Stimulated activated CD8-positive, alpha-beta memory T cell treated with anti-CD3 and anti-CD28 coated beads, Interleukin-7, amount 100 ng/mL, for 1 hour (primary cell): Measurements from ENCODE around the gene RSRC1.
"Not testable (repeated sequence)": the region's sequence is repeated elsewhere in the genome, so short reads cannot be mapped to it uniquely, and the experiment has no call there.

ENCODE experiments used
- DNase-seq, 2 donors: peaks; one replicate each; pipeline ENCODE4 v3.0.0-alpha.2; 2020; ENCODE audit warnings: low read depth in 2 of 2

RSRC1 gene

DNA sequence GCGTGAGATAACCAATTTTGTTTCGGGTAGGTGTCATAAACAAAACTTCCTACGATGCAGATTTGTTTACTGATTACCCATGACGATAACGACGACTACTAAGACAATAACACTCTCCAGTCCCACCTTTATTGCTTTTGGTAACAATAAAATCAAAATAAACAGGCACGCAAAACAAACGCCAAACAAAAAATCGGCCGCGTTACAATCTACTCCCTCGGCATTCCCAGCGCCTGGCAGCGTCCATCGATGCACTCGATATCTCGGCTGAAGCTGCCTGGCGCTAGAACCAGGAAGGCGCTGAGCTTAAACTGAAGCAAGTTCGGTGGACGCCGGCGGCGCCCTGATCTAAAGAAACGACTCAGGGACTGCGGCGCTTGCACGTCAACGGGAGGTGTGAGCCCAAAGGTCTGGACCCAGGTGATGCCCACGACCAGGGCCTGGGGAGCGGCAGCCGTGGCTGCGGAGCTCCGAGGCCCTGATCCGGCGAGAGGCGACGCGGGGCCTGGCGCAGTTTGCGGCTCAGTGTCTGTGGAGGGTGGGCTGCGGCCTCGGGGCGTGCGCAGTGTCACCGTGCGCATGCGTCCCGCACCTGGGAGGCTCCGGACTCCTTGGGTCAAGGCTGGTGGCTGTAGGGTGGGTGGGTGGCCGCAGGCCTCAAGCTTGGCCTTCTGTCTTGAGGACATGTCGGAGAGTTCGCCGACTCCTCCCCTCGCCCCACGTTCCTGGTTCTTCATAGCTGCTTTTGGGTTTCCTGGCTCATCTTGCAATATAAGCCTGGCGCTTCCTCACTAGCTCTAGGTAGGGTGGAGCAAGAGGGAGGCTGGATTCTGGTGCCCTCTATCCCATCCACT, at the start of gene RSRC1:
TSS of gene RSRC1 (plus strand) at position 286 of the 854 bp plus-strand sequence. CDS start 12,016 bp downstream, outside the sequence.
- peak; percentile 37 to 56 for DNase-seq

- not testable (repeated sequence) for DNase-seq
Observed at GRCh38 chr3:158065574-158065973, 44.3 kb upstream of the RSRC1 start.

- no peak for DNase-seq
Observed at GRCh38 chr3:158072790-158073189, 37.1 kb upstream of the RSRC1 start.

DNA sequence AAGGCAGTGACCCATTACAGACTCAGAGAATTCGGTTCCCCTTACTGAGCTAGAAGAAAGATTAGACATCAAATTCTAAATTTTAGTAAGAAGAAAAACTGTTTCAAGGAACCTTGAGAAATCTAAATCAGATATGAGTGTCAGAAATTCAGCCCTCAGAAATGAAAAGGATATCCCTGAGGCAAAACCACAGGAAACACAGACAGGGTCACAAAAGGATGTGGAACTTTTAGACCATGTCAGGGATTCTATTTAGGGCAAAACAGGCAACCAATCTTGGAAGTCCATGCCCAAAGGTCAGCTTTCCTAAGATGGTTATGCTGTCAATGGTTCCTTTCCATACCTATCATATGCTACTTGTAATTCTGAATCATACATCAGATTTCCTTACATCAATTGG, 35.3 kb upstream of the RSRC1 start:
- DNase-seq: no peak

- DNase-seq: no peak
Observed at GRCh38 chr3:158079599-158079998, 30.3 kb upstream of the RSRC1 start.

- DNase-seq: no peak
Observed at GRCh38 chr3:158084651-158085050, 25.2 kb upstream of the RSRC1 start.

GRCh38 chr3:158085358-158085757, 24.5 kb upstream of the RSRC1 start:
- DNase-seq: no peak

DNA sequence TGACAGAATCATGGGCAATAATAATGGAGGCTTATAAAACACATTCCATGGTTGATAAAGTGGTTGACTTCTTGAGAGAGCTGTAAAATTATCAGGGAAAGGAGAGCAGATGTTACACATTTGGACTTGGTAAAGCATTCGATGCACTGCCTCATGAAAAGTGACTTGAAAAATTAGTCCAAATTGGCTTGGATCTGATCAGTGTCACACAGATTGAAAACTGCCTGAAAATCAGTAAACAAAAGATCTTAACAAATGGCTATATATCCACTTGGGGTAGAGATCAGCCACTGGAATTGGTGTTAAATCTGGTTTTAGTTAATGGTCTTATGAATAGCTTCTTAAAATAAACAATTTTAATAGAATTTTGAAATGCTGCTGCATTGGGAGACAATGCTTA, 24.0 kb upstream of the RSRC1 start:
- no peak for DNase-seq

DNA sequence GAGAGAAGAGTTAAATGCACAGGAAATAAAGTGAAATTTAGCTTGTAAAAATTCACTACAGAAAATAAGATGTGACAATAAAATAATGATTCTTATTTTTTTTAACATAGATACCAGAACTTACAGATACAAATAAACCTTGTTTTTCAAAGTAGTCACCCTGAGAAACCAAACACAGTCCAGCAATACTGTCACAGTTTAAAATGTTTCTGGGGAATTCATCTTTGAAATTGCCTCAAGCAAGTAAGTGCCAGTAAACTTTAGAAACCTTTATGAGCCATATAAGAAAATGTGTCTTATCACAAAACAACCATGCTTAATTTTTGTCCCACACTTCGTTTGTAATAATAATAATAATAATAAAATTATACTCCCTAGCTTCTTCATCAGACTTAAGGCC, 23.5 kb upstream of the RSRC1 start:
- DNase-seq: no peak

GRCh38 chr3:158086776-158087175, 23.1 kb upstream of the RSRC1 start:
- no peak for DNase-seq

DNA sequence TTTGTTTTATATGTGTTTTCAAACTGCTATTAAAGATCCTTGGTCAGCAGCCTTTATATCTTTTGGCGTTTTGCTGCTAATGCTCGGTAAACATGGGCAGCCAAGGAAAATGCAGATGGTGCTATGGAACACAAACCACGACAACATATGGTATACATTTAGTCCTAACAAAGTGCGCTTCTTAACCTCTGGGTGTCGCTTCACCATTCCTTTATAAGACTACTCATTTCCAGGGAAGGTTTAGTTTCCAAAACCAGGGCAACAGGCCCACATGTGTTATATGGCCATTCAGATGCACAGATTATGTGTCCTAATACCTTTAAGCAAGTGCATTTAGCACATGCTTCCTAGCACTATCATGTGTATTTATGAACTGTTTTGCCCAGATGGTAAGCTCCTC, 18.4 kb upstream of the RSRC1 start:
- DNase-seq: no peak

GRCh38 chr3:158093526-158093925, 16.4 kb upstream of the RSRC1 start:
- no peak for DNase-seq

GRCh38 chr3:158094235-158095110, 15.4 kb upstream of the RSRC1 start:
- no peak for DNase-seq

DNA sequence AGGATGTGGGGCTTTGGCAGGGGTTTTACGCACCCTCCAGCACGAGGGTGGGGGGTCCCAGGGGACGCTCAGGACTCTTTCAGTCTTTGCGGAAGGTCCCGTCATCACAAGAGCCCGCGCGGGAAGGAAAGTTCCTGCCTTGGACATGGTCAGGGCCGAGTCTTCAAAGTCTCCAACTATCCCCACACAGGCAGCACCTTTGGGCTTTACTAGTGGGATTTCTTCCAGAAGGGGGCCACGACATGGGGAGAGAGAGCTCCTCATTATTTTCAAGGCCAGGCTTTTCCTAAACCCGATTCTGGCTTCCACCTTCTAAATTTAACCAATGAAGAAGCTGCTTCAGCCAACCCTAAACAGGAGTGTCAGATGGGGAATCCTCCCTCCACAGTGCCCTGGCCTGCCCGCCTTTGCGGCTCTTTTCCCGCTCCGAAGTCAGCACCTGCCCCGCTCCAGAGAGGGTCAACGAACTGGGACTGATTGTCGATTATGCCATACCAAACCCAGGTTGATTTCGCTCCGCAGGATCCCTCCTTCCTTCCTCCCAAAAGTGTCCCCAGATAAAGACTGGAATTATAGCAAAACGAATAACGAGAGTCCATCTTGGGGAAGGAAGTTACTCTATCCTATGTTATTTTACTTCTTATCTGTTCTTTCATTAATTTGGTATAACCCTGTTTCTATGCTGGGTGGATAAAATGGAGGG, 14.6 kb upstream of the RSRC1 start:
- DNase-seq: no peak

DNA sequence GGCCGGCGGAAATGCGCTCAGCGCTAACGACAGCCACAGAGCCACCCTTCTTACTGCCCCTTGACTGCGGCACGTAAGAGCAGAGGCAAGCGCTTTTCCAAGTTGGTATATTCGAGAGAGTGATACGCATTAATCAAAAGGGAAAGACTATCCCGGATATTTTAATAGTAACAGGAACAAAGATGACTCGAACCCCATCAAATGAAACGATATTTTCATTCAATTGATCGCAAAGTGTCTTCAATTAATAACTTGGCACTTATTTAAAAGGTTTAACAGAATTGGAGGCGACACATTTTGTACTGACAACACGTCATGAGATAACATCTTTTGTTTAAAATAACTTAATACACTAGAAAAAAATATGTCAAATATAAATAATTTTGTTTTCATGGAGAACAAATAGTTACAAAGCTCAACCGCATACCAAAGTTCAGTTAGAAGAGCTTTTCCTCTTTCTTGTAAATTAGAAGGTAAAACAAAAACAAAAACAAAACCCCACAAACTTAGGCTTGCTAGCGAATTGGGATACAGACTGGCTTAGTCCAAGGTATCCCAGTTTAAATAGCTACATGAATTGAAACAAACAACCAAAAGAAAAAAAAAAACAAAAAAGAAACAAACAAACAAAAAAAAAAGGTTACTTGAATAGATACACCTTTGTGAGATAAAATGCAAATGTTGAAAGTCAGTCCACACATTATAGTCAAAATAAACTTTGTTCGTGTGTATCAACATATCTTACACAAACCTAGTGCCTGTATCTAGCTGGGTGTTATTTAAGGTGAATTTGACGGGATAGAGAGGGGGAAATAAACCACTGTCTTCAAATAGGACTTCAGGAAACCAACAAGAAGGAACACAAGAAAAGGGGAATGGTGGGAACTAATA, 13.8 kb upstream of the RSRC1 start:
- no peak for DNase-seq

GRCh38 chr3:158097081-158097592, 12.8 kb upstream of the RSRC1 start:
- DNase-seq: no peak

GRCh38 chr3:158097593-158098308, 12.1 kb upstream of the RSRC1 start:
- peak in 1 of 2 donors; percentile 42 for DNase-seq

DNA sequence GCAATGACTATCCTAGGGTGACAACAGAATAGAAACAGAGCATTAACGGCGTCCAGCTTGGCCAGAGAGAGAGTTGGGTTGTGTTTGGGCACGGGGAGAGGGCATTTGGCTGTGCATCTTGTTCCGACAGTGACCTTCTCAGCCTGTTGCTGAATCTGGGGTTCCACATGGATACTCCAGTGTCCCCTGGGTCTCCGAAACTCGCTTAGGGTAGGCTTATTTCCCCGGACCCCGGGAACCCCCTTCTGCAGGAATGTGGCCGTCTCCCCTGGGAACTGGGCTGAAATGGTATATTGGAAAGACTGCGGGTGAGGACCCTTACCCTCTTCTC, 11.6 kb upstream of the RSRC1 start:
- DNase-seq: no peak

GRCh38 chr3:158098834-158099424, 11.0 kb upstream of the RSRC1 start:
- no peak for DNase-seq

DNA sequence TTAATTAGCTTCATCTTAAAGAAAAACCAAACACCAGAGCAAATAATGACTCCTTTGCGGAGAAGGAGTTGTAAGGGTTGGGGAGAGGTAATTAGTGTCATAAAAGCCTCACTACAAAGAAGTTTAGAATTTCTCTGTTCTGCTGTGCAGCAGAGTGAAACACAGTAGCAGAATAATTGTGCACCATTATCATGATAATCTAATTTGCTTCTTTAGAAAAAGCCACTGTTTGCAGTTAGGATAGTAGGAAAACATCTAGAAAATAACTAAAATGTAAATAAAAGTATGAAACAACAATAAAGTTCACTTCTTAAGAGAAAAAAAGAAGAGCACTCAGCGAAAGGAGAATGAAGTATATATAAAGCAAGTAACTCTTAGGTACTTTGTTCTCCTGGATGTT, 9.2 kb upstream of the RSRC1 start:
- DNase-seq: no peak
